GM21390 (cell line): ENCODE data around the gene SLC22A23.

ENCODE experiments used
- ATAC-seq: cut with Tn5 transposase; IDR thresholded peaks from one replicate; pipeline ENCODE4 v1.9.1; 2021; ENCODE audit not compliant: unreplicated experiment

SLC22A23 gene

GRCh38 chr6:3423439-3424184, 33.2 kb downstream of the SLC22A23 start:
- ATAC-seq = no peak

- no peak for ATAC-seq
Measured at GRCh38 chr6:3422435-3423070, 34.3 kb downstream of the SLC22A23 start.

- no peak for ATAC-seq
Measured at GRCh38 chr6:3421791-3422434, 34.9 kb downstream of the SLC22A23 start.

- ATAC-seq = no peak
Measured at GRCh38 chr6:3421143-3421542, 35.7 kb downstream of the SLC22A23 start.

- no peak for ATAC-seq
Measured at GRCh38 chr6:3419624-3420272, 37.1 kb downstream of the SLC22A23 start.

- ATAC-seq = no peak
Measured at GRCh38 chr6:3418496-3419060, 38.3 kb downstream of the SLC22A23 start.

- no peak for ATAC-seq
Measured at GRCh38 chr6:3417473-3417872, 39.4 kb downstream of the SLC22A23 start.

GRCh38 chr6:3415490-3415889, 41.4 kb downstream of the SLC22A23 start:
- no peak for ATAC-seq

GRCh38 chr6:3415082-3415453, 41.8 kb downstream of the SLC22A23 start:
- ATAC-seq = no peak

GRCh38 chr6:3414327-3415081, 42.3 kb downstream of the SLC22A23 start:
- no peak for ATAC-seq

- no peak for ATAC-seq
Measured at GRCh38 chr6:3413592-3413991, 43.3 kb downstream of the SLC22A23 start.

- no peak for ATAC-seq
Measured at GRCh38 chr6:3412779-3413500, 43.9 kb downstream of the SLC22A23 start.

- no peak for ATAC-seq
Measured at GRCh38 chr6:3411967-3412778, 44.7 kb downstream of the SLC22A23 start.

- no peak for ATAC-seq
Measured at GRCh38 chr6:3410385-3411360, 46.2 kb downstream of the SLC22A23 start.

GRCh38 chr6:3409699-3410384, 47.0 kb downstream of the SLC22A23 start:
- no peak for ATAC-seq

GRCh38 chr6:3408665-3409064, 48.2 kb downstream of the SLC22A23 start:
- no peak for ATAC-seq

GRCh38 chr6:3407840-3408239, 49.0 kb downstream of the SLC22A23 start:
- ATAC-seq = no peak
